ENCODE measurements around the gene FGG.

- TF ChIP-seq CTCF (IDR thresholded peaks at IDR 0.05; ENCODE audit: insufficient read depth, low read length, poor library complexity, severe bottlenecking) (no peak), EZH2phosphoT487 (conservative IDR thresholded peaks at IDR 0.05; ENCODE audit: low read length) (no peak)
Measured at GRCh38 chr4:154623995-154624394, 11.5 kb upstream of the FGG start.

Measured in SU-DHL-6 (cell line).